OCI-LY7 (cell line): ENCODE results near the gene SLC6A4. TPM values are rescaled to one million over a fixed set of nuclear protein-coding genes. Genes with fewer than 3 reads are reported as not detected.

ENCODE experiments used
- BruUV-seq: library from RNA; stranded (reverse); fragments of 400-500 nt; replicated peaks from 2 replicates; lab custom pipeline; 2021; lab: Mats Ljungman, UMichigan
- CTCF ChIA-PET: fragments of 300-600 bp; sonication (Branson Sonifier 250); formaldehyde crosslinking; loops from one replicate; lab custom pipeline; 2022; ENCODE audit warnings: antibody characterized with exemption; ENCODE audit not compliant: unreplicated experiment; lab: Charles Lee
- POLR2A ChIA-PET: fragments of 300-600 bp; sonication (Branson Sonifier 250); formaldehyde crosslinking; loops from one replicate; lab custom pipeline; 2022; ENCODE audit warnings: antibody characterized with exemption; lab: Charles Lee
- DNase-seq: peaks from one replicate; pipeline ENCODE4 v3.0.0-alpha.2; 2015; ENCODE audit warnings: low spot score
- H2AFZ ChIP-seq: fragments of 200-600 bp; sonication (generic), shearing (Covaris generic); 2 replicates; pipeline ENCODE4 v1.6.1; 2014; ENCODE audit warnings: mild to moderate bottlenecking, antibody characterized with exemption, low read length, moderate library complexity
- H3K27ac ChIP-seq: fragments of 200-600 bp; sonication (generic); 2 replicates; pipeline ENCODE4 v1.5.1; 2014; ENCODE audit warnings: mixed run types, low read depth, mild to moderate bottlenecking, moderate library complexity, low read length, inconsistent platforms; ENCODE audit not compliant: poor library complexity, severe bottlenecking
- H3K36me3 ChIP-seq: fragments of 200-600 bp; sonication (generic); 2 replicates; pipeline ENCODE4 v1.6.1; 2014; ENCODE audit warnings: mild to moderate bottlenecking, antibody characterized with exemption, low read length, moderate library complexity, mixed read lengths; ENCODE audit not compliant: insufficient read depth
- H3K4me1 ChIP-seq: fragments of 200-600 bp; sonication (generic); 2 replicates; pipeline ENCODE4 v1.5.1; 2014; ENCODE audit warnings: mild to moderate bottlenecking, low read length; ENCODE audit not compliant: insufficient read depth, poor library complexity, severe bottlenecking
- H3K4me2 ChIP-seq: fragments of 200-600 bp; sonication (generic); 2 replicates; pipeline ENCODE4 v1.6.1; 2014; ENCODE audit warnings: mild to moderate bottlenecking, low read length
- H3K4me3 ChIP-seq: fragments of 200-600 bp; sonication (generic); 2 replicates; pipeline ENCODE4 v1.5.1; 2014; ENCODE audit warnings: mild to moderate bottlenecking, low read depth, low read length; ENCODE audit not compliant: poor library complexity, severe bottlenecking
- H3K79me2 ChIP-seq: fragments of 200-600 bp; sonication (generic); 2 replicates; pipeline ENCODE4 v1.6.1; 2016; ENCODE audit warnings: low read depth, mild to moderate bottlenecking, low read length, moderate library complexity, mixed read lengths; ENCODE audit not compliant: insufficient read depth
- H3K9me2 ChIP-seq: fragments of 200-600 bp; sonication (generic); 2 replicates; pipeline ENCODE4 v1.6.1; 2016; ENCODE audit warnings: mild to moderate bottlenecking, low read length, mixed read lengths; ENCODE audit not compliant: insufficient read depth
- H3K9me3 ChIP-seq: fragments of 200-600 bp; sonication (generic); 2 replicates; pipeline ENCODE4 v1.6.1; 2014; ENCODE audit warnings: mild to moderate bottlenecking, mixed run types, low read length, mixed read lengths
- H4K20me1 ChIP-seq: fragments of 200-600 bp; sonication (generic); 2 replicates; pipeline ENCODE4 v1.6.1; 2014; ENCODE audit warnings: mild to moderate bottlenecking, antibody characterized with exemption, low read length, moderate library complexity, mixed read lengths; ENCODE audit not compliant: insufficient read depth
- CTCF ChIP-seq: fragments of 200-600 bp; sonication (generic); conservative IDR thresholded peaks from 2 replicates; pipeline ENCODE4 v1.5.1; 2014; ENCODE audit warnings: mild to moderate bottlenecking, antibody characterized with exemption, low read length, moderate library complexity, mixed read lengths
- EZH2phosphoT487 ChIP-seq: fragments of 200-600 bp; sonication (generic); IDR thresholded peaks from 2 replicates; pipeline ENCODE4 v1.6.1; 2018; ENCODE audit warnings: low read depth, borderline replicate concordance, mild to moderate bottlenecking, mixed run types, antibody characterized with exemption, low read length, moderate library complexity, mixed read lengths
- intact Hi-C: fragments of 100-400 bp; cut with micrococcal nuclease; formaldehyde crosslinking; loops from one replicate; pipeline ENCODE4 v1.10.0; 2022; ENCODE audit not compliant: unreplicated experiment
- total RNA-seq, 2 experiments: library from RNA; depleted of rRNA in 1 of 2; stranded (reverse); fragments of >200 nt in 1 of 2; shearing (Covaris generic) in 1 of 2; gene quantifications; 2 replicates each; pipeline ENCODE4 v1.2.3, GENCODE V29; 2014 to 2022

SLC6A4 gene
- total RNA-seq, 2 experiments from 2014 or later = 0.09 TPM; not detected in 1

- DNase-seq = no peak
- Histone ChIP-seq H3K4me3 (no peak overlapping the region), H3K27ac (no peak overlapping the region), H3K4me2 (no peak overlapping the region), H3K36me3 (no peaks in the 10 kb centered on the region), H3K9me2 (no peaks in the 10 kb centered on the region), H2AFZ (no peak overlapping the region), H3K79me2 (no peaks in the 10 kb centered on the region), H3K4me1 (no peaks in the 10 kb centered on the region), H4K20me1 (no peaks in the 10 kb centered on the region), H3K9me3 (no peaks in the 10 kb centered on the region)
- CTCF ChIA-PET = no interaction called here
- intact Hi-C loops = no loop called here
- TF ChIP-seq EZH2phosphoT487 (no peak), CTCF (no peak)
- POLR2A ChIA-PET = interaction anchor here (0.6 kb wide), 2 partner anchors 24 to 47 kb away, joined by 4 read pairs; no protein-coding TSS in a partner anchor
- no TSS peak for BruUV-seq
Measured at GRCh38 chr17:30229012-30229411, 6.5 kb downstream of the SLC6A4 start.

- intact Hi-C loops = no loop called here
- Histone ChIP-seq H3K79me2 (no peaks in the 10 kb centered on the region), H3K27ac (no peak overlapping the region), H4K20me1 (no peaks in the 10 kb centered on the region), H3K36me3 (no peaks in the 10 kb centered on the region), H3K4me2 (no peak overlapping the region), H3K4me1 (no peaks in the 10 kb centered on the region), H2AFZ (no peak overlapping the region), H3K9me3 (no peaks in the 10 kb centered on the region), H3K4me3 (no peak overlapping the region), H3K9me2 (no peaks in the 10 kb centered on the region)
- DNase-seq = no peak
- TF ChIP-seq EZH2phosphoT487 (no peak), CTCF (no peak)
- BruUV-seq = no TSS peak
- ChIA-PET POLR2A (no interaction called here), CTCF (no interaction called here)
Measured at GRCh38 chr17:30228011-30228410, 7.5 kb downstream of the SLC6A4 start.

DNA sequence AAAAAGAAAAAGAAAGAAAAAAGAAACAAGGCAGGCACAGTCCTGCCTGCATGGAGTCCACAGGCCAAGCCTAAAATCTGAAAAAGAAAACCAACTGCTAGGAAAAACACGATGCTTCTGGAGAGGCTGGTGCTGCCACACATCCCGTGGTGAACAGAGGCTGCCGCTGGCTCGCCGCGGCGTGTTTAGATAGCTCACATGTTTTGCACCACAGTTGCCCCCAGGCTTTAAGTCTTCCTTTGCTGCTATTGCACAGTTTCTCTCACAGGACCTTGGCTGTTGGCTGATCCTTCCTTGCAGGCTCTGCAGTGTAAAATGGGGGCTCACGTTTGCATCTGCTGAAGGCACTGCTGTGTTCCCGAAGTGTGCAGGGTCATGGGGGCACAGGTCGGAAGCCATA lies 8.6 kb downstream of the SLC6A4 start:
- no peak overlapping the region for H2AFZ ChIP-seq
- BruUV-seq = no TSS peak

More for the DNA sequence above, 8.6 kb downstream of the SLC6A4 start:
- Histone ChIP-seq H4K20me1 (no peaks in the 10 kb centered on the region), H3K4me3 (no peak overlapping the region), H3K36me3 (no peaks in the 10 kb centered on the region), H3K27ac (no peak overlapping the region), H3K9me2 (no peaks in the 10 kb centered on the region), H3K79me2 (no peaks in the 10 kb centered on the region), H3K9me3 (no peaks in the 10 kb centered on the region), H3K4me1 (no peaks in the 10 kb centered on the region), H3K4me2 (no peak overlapping the region)
- intact Hi-C loops = no loop called here
- CTCF ChIA-PET = interaction anchor here (0.6 kb wide), 1 partner anchor 225 kb away, joined by 3 read pairs; no protein-coding TSS in a partner anchor
- POLR2A ChIA-PET = no interaction called here
- no peak for DNase-seq
- no peak for TF ChIP-seq CTCF
- TF ChIP-seq EZH2phosphoT487 = no peak
